Mucosa of descending colon (tissue), 3 donors: ENCODE measurements around the gene NACA2. TPM values are rescaled to one million over a fixed set of nuclear protein-coding genes. Genes with fewer than 3 reads are reported as not detected.
A peak's percentile ranks its signal among the peaks of the same experiment; 100 is the strongest.
"Not testable (repeated sequence)": the region's sequence is repeated elsewhere in the genome, so short reads cannot be mapped to it uniquely, and the experiment has no call there.

ENCODE experiments used
- ATAC-seq: fragments of 200-7000 bp; cut with Tn5 transposase; one replicate; pipeline ENCODE4 v1.9.1; 2020; ENCODE audit warnings: mild to moderate bottlenecking, moderate library complexity
- DNase-seq, 3 donors: peaks; one replicate each; pipeline ENCODE4 v3.0.0-alpha.2; 2020
- H3K36me3 ChIP-seq: fragments of 200-600 bp; one replicate; pipeline ENCODE4 v1.8.0; 2021; ENCODE audit warnings: low read depth, mild to moderate bottlenecking
- H3K4me1 ChIP-seq: fragments of 200-600 bp; one replicate; pipeline ENCODE4 v1.8.0; 2021; ENCODE audit warnings: low read depth, mild to moderate bottlenecking
- H3K4me3 ChIP-seq: fragments of 200-600 bp; one replicate; pipeline ENCODE4 v1.8.0; 2021; ENCODE audit warnings: mild to moderate bottlenecking
- H3K9me3 ChIP-seq: fragments of 200-600 bp; one replicate; pipeline ENCODE4 v1.8.0; 2021; ENCODE audit warnings: mild to moderate bottlenecking
- CTCF ChIP-seq: fragments of 200-600 bp; IDR thresholded peaks from one replicate; pipeline ENCODE4 v1.8.0; 2022; ENCODE audit warnings: antibody characterized with exemption, mild to moderate bottlenecking
- intact Hi-C, 2 donors: fragments of 100-400 bp; cut with DNase I in 1 of 2; cut with micrococcal nuclease in 1 of 2; formaldehyde crosslinking; loops; one replicate each; pipeline versions ENCODE4 v1.11.0 to v1.11.1; 2022; cut with DNase I, micrococcal nuclease
- total RNA-seq, 3 donors: library from RNA; stranded (reverse); fragmentation: NEBNext Ultra II Directional in 2 of 3; extraction: Animal tissue kit (Norgen Biotek cat#: 25700) in 2 of 3; gene quantifications; one replicate each; pipeline versions ENCODE4 v1.2.1 to v1.2.4, GENCODE V29; 2021 to 2023
- donor health status: DM: no; HTN: no; CAD: no; lungs with moderate emphysema.
- donor health status: DM: no; HTN: no; CAD: no.
- donor health status: DM: no; HTN: yes; CAD: no.

The NACA2 gene
- total RNA-seq, 3 donors from 2014 or later, result not detected

GRCh38 chr17:61571624-61572023 lies 19.4 kb downstream of the NACA2 start:
- DNase-seq, result no peak
- no peak overlapping the region for H3K4me3 ChIP-seq
- no peaks in the 10 kb centered on the region for H3K36me3 ChIP-seq
- TF ChIP-seq CTCF, result no peak
- intact Hi-C loops, result no loop called here
- no peaks in the 10 kb centered on the region for H3K4me1 ChIP-seq
- H3K9me3 ChIP-seq, result no peaks in the 10 kb centered on the region
- no peak for ATAC-seq

DNA sequence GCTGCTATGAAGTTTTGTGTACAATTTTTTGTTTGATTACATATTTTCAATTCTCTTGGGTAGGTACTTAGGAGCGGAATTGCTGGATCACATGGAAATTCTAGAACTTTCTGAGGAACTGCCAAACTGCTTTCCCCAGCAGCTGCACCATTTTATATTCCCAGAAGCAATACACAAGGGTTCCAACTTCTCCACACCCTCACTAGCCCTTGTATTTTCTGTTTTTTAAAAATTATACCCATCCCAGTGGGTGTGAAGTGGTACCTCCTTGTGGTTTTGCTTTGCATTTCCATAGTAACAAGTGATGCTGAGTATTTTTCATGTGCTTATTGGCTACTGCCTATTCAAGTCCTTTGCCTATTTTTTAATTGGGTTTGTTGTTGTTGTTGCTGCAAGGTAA lies 20.9 kb downstream of the NACA2 start:
- DNase-seq, result no peak
- no peak for TF ChIP-seq CTCF
- Histone ChIP-seq H3K36me3 (no peaks in the 10 kb centered on the region), H3K9me3 (no peaks in the 10 kb centered on the region), H3K4me1 (no peaks in the 10 kb centered on the region), H3K4me3 (no peak overlapping the region)
- no peak for ATAC-seq
- intact Hi-C loops, result no loop called here

GRCh38 chr17:61569525-61569924 lies 21.5 kb downstream of the NACA2 start:
- intact Hi-C loops, H3K4me1 ChIP-seq: not testable (repeated sequence)

DNA sequence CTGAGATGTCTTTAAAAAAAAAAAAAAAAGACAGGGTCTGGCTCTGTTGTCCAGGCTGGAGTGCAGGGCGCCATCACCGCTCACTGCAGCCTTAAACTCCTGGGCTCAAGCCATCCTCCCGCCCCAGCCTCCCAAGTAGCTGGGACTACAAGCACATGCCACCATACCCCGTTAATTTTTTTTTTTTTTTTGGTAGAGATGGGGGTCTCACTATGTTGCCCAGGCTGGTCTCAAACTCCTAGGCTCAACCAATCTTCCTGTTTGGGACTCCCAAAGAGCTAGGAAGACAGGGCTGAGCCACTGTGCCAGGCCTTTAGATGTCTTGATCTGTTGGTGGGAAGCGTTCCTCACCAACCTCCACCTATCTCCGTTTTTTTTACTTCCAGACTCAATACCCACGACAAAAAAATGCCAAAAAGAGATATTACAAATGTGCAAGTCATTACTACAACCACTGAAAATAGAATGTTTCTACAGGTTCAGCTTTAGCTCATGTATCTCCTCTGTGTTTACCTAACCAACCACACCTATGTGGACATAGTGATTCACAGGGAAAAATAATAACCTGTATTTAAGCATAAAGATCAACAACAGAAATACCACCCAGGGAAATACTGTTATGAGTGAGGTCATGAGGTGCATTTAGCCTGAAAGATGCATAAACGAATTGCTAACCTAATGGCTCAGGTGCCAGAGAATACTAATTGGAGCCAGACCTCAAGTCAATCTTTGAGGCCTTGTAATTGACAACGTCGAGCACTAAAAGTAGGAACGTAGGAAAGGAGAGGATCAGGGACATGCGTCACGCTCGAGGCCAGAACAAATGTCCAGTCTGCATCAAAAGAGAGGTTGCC lies 22.6 kb downstream of the NACA2 start:
- intact Hi-C loops, result no loop called here
- Histone ChIP-seq H3K36me3 (no peaks in the 10 kb centered on the region), H3K9me3 (no peaks in the 10 kb centered on the region), H3K4me3 (no peak overlapping the region), H3K4me1 (no peaks in the 10 kb centered on the region)
- DNase-seq, result no peak
- TF ChIP-seq CTCF, result no peak
- peak; percentile 85 for ATAC-seq

More at GRCh38 chr17:61569525-61569924, 21.5 kb downstream of the NACA2 start:
- not testable (repeated sequence) for DNase-seq, H3K36me3 ChIP-seq, H3K4me3 ChIP-seq, H3K9me3 ChIP-seq, ATAC-seq

DNA sequence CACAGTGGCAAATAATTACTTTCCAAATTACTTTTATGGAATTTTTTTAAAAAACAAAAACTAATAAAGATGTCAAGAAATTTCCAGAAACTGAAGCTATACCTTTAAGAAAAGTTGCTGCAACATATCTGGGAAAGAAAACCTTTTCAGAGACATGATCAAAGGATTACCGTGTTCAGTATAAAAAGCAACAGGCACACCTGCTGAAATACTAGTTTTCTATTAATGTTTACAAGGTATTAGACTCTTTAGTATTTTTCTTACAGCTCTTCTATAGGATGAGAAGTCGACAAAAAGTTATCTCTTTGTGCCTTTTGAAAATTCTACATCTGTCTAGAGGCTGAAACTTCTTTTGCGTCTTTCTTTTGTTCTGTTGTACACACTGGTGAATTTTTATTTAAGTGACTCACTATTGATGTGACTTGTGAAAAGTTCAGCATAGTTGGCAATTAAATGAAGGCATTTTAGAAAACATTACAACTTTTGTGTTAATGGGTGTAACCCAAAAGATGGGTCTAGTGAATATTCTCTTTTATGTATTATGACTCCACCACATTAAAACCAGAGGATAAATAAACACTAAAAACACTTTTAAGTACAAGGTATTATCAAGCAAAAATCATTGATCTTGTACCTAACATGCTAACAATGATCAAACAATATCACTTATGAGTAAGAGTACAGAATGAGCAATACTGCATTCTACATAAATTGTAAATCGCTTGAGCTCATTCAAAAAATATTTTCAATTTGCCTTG lies 23.8 kb downstream of the NACA2 start:
- Histone ChIP-seq H3K4me3 (no peak overlapping the region), H3K9me3 (no peaks in the 10 kb centered on the region), H3K4me1 (no peaks in the 10 kb centered on the region), H3K36me3 (no peaks in the 10 kb centered on the region)
- no peak for ATAC-seq
- DNase-seq, result no peak
- TF ChIP-seq CTCF, result no peak
- intact Hi-C loops, result no loop called here

GRCh38 chr17:61566448-61566847 lies 24.6 kb downstream of the NACA2 start:
- H3K9me3 ChIP-seq, H3K4me1 ChIP-seq, ATAC-seq, H3K36me3 ChIP-seq, H3K4me3 ChIP-seq, intact Hi-C loops, DNase-seq: not testable (repeated sequence)

DNA sequence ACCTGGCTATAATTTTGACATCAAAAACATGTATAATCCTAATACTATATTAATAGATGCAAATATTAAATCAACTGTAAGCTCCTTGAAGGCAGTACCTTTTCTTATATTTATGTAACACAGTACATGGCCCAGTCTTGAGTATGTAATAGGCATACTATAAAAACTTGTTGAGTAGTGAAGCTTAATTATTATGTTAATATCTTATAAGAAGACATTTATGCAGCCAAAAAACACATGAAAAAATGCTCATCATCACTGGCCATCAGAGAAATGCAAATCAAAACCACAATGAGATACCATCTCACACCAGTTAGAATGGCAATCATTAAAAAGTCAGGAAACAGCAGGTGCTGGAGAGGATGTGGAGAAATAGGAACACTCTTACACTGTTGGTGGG lies 25.2 kb downstream of the NACA2 start:
- H3K4me1 ChIP-seq, intact Hi-C loops, DNase-seq, H3K36me3 ChIP-seq, H3K4me3 ChIP-seq, ATAC-seq, H3K9me3 ChIP-seq: not testable (repeated sequence)
